WI38 (cell line): Measurements from ENCODE around the gene SLC26A1.

Experiments used
- H3K4me3 ChIP-seq: 2 replicates; pipeline ENCODE4 v1.5.1; 2011; ENCODE audit warnings: low read depth, mild to moderate bottlenecking, control low read depth, low read length
- CTCF ChIP-seq: IDR thresholded peaks from 2 replicates; pipeline ENCODE4 v1.5.1; 2012; ENCODE audit warnings: low read depth, mild to moderate bottlenecking, control low read depth, low read length

Gene SLC26A1

GRCh38 chr4:966266-967112 is 26.7 kb downstream of the SLC26A1 start:
- no peak overlapping the region for H3K4me3 ChIP-seq
- TF ChIP-seq CTCF, result no peak

- H3K4me3 ChIP-seq, result no peak overlapping the region
- TF ChIP-seq CTCF, result no peak
These were observed 27.5 kb downstream of the SLC26A1 start for GRCh38 chr4:965766-966134.

- H3K4me3 ChIP-seq, result no peak overlapping the region
- TF ChIP-seq CTCF, result no peak
These were observed 28.0 kb downstream of the SLC26A1 start for GRCh38 chr4:965048-965765.

GRCh38 chr4:964346-965025 is 28.7 kb downstream of the SLC26A1 start:
- TF ChIP-seq CTCF, result no peak
- H3K4me3 ChIP-seq, result no peak overlapping the region

- no peak for TF ChIP-seq CTCF
- no peak overlapping the region for H3K4me3 ChIP-seq
These were observed 29.7 kb downstream of the SLC26A1 start for GRCh38 chr4:963276-964225.

GRCh38 chr4:962231-963208 is 30.7 kb downstream of the SLC26A1 start:
- H3K4me3 ChIP-seq, result no peak overlapping the region
- TF ChIP-seq CTCF, result no peak
